ENCODE data around the gene SYCE1.
"Not testable (repeated sequence)": the region's sequence is repeated elsewhere in the genome, so short reads cannot be mapped to it uniquely, and the experiment has no call there.

The SYCE1 gene

DNA sequence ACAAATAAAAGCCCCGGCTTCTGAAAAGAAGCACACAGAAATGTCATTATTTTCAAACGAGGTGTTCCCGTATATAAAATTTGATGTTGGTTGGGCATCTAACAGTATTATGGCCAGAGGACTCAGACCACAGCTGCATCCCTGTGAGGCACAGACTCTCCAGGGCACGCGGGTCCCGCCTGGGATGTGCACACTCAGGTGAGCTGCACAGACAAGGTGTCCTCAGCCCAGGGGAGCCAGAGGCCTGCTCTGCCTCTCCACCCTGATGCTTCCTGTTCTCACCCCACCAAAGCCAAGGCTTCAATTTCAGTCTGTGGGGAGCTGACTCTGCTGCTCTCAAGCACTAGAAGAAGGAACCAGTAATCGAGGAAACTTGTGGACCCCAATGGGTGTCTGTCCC, 39.9 kb downstream of the SYCE1 start:
- no peaks in the 10 kb centered on the region for H3K27me3 ChIP-seq (ENCODE audit: control insufficient read depth, insufficient read depth, low read length)
- H3K4me3 ChIP-seq (ENCODE audit: low read depth, low read length), result no peak overlapping the region
- H3K9me3 ChIP-seq (ENCODE audit: control insufficient read depth, low read length), result no peaks in the 10 kb centered on the region
- TF ChIP-seq, protein P1, sequence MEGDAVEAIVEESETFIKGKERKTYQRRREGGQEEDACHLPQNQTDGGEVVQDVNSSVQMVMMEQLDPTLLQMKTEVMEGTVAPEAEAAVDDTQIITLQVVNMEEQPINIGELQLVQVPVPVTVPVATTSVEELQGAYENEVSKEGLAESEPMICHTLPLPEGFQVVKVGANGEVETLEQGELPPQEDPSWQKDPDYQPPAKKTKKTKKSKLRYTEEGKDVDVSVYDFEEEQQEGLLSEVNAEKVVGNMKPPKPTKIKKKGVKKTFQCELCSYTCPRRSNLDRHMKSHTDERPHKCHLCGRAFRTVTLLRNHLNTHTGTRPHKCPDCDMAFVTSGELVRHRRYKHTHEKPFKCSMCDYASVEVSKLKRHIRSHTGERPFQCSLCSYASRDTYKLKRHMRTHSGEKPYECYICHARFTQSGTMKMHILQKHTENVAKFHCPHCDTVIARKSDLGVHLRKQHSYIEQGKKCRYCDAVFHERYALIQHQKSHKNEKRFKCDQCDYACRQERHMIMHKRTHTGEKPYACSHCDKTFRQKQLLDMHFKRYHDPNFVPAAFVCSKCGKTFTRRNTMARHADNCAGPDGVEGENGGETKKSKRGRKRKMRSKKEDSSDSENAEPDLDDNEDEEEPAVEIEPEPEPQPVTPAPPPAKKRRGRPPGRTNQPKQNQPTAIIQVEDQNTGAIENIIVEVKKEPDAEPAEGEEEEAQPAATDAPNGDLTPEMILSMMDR (IDR thresholded peaks at IDR 0.05), result no peak
- no peaks in the 10 kb centered on the region for H3K79me2 ChIP-seq
- H3K9ac ChIP-seq, result no peak overlapping the region
- no peak overlapping the region for H3K4me2 ChIP-seq (ENCODE audit: low read length)
- no peak overlapping the region for H3K27ac ChIP-seq
- no peaks in the 10 kb centered on the region for H3K36me3 ChIP-seq (ENCODE audit: control insufficient read depth, insufficient read depth, low read length)
- H2AFZ ChIP-seq, result no peak overlapping the region
- H3K4me1 ChIP-seq, result no peaks in the 10 kb centered on the region

DNA sequence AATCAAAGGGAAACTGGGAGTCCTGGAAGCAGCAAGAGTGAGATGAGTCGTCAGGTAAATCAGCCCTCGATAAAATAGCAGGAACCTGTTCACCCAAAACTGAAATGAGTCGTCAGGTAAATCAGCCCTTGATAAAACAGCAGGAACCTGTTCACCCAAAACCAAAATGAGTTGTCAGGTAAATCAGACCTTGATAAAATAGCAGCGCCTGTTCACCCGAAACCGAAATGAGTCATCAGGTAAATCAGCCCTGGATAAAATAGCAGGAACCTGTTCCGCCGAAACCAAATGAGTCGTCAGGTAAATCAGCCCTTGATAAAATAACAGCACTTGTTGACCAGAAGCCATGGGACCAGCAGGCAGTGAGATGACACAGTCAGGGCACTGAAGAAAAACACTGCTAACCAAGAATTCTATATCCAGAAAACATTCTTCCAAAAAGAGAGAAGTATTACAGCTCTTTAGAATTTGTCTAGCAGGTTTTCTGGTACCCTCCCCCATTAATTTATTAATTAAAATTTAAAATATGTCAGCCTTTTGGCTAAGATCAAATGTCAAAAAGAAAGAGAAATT, 41.7 kb downstream of the SYCE1 start:
- H3K27me3 ChIP-seq (ENCODE audit: control insufficient read depth, insufficient read depth, low read length), result no peaks in the 10 kb centered on the region
- H3K79me2 ChIP-seq, result no peaks in the 10 kb centered on the region
- H3K27ac ChIP-seq, result no peak overlapping the region
- H3K4me1 ChIP-seq, result no peaks in the 10 kb centered on the region
- H3K9ac ChIP-seq, result no peak overlapping the region
- no peaks in the 10 kb centered on the region for H3K9me3 ChIP-seq (ENCODE audit: control insufficient read depth, low read length)
- H3K4me3 ChIP-seq (ENCODE audit: low read depth, low read length), result no peak overlapping the region
- TF ChIP-seq, protein P1 (IDR thresholded peaks at IDR 0.05), result no peak
- H3K4me2 ChIP-seq (ENCODE audit: low read length), result no peak overlapping the region
- H3K36me3 ChIP-seq (ENCODE audit: control insufficient read depth, insufficient read depth, low read length), result no peaks in the 10 kb centered on the region
- H2AFZ ChIP-seq, result no peak overlapping the region

DNA sequence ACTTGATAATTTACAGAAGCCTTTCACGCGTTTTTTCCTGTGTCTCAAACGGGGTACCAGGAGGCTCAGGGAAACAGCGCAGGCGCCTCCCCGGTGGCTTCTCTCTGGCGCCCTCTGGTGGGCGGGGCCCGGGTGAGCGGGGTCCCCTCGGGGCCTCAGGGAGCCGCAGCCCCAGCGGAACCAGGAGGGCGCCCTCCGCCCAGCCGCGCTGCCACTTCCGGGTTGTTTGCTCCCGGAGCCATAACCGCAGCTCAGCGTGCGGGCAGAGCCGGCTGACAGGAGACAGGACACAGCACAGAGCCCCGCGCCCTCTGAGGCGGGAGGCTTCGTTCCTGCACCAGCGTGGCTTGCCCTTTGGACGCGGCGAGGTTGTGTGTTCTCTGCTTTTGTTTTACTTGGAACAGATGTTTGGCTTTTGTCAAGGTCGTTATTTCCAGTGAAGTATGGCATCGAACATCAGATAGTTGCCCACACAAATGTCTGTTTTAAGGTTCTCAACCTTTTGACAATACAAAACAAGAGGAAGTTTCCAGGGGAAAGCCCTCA, 45.1 kb downstream of the SYCE1 start:
- peak overlapping the region; percentile 70 for H3K4me2 ChIP-seq (ENCODE audit: low read length)
- peak overlapping the region; percentile 82 for H2AFZ ChIP-seq
- H3K4me3 ChIP-seq (ENCODE audit: low read depth, low read length), result peak overlapping the region; percentile 54
- TF ChIP-seq, protein P1 (IDR thresholded peaks at IDR 0.05), result peak; percentile 76
- no peak overlapping the region for H3K27ac ChIP-seq
- H3K79me2 ChIP-seq, result no peaks in the 10 kb centered on the region
- no peaks in the 10 kb centered on the region for H3K27me3 ChIP-seq (ENCODE audit: control insufficient read depth, insufficient read depth, low read length)
- no peaks in the 10 kb centered on the region for H3K9me3 ChIP-seq (ENCODE audit: control insufficient read depth, low read length)
- no peaks in the 10 kb centered on the region for H3K36me3 ChIP-seq (ENCODE audit: control insufficient read depth, insufficient read depth, low read length)
- H3K9ac ChIP-seq, result no peak overlapping the region
- no peaks in the 10 kb centered on the region for H3K4me1 ChIP-seq

DNA sequence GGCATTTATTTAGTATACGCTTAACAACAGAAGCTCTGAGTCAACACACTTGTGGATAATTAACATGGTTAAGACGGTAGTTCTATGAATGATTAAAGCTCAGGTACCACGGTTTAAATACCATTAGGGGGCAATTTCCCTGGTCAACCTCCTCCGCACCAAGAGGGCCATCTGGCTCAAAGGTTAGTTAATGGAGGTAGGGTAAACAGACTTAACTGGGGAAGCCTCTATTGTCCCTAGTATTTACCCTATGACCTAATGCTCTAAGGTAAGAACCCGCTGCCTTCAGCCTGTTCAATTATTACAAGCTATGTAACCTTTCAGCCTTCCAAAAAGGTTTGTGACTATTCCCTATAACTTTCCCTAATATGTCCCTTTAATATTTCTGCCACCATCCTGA, 46.9 kb downstream of the SYCE1 start:
- not testable (repeated sequence) for H3K4me2 ChIP-seq (ENCODE audit: low read length); H3K4me3 ChIP-seq (ENCODE audit: low read depth, low read length); H2AFZ ChIP-seq; H3K36me3 ChIP-seq (ENCODE audit: control insufficient read depth, insufficient read depth, low read length); H3K9ac ChIP-seq; H3K27me3 ChIP-seq (ENCODE audit: control insufficient read depth, insufficient read depth, low read length); H3K4me1 ChIP-seq; H3K9me3 ChIP-seq (ENCODE audit: control insufficient read depth, low read length); H3K27ac ChIP-seq; H3K79me2 ChIP-seq

DNA sequence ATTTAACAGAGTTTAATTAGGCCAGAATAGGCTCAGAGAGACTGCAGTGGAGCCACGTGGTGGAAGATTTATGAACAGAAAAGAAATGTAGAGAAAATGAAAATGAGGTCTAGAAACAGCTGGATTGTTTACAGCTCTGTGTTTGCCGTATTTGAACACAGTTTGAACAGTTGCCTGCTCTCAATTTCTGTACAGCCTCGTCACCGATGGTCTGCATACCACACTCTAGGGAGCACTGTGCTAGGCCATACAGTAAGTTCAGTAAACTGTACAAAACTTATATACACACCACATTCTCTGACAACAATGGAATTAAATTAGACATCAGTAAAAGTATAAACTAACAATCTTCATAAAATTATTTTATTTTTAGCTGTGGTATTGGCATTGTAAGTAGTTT, 49.3 kb downstream of the SYCE1 start:
- TF ChIP-seq, protein P1 (IDR thresholded peaks at IDR 0.05), result no peak
- H3K79me2 ChIP-seq, result no peaks in the 10 kb centered on the region
- no peaks in the 10 kb centered on the region for H3K27me3 ChIP-seq (ENCODE audit: control insufficient read depth, insufficient read depth, low read length)
- no peak overlapping the region for H2AFZ ChIP-seq
- H3K4me1 ChIP-seq, result no peaks in the 10 kb centered on the region
- no peak overlapping the region for H3K9ac ChIP-seq
- no peaks in the 10 kb centered on the region for H3K9me3 ChIP-seq (ENCODE audit: control insufficient read depth, low read length)
- H3K4me3 ChIP-seq (ENCODE audit: low read depth, low read length), result no peak overlapping the region
- H3K36me3 ChIP-seq (ENCODE audit: control insufficient read depth, insufficient read depth, low read length), result no peaks in the 10 kb centered on the region
- H3K27ac ChIP-seq, result no peak overlapping the region
- H3K4me2 ChIP-seq (ENCODE audit: low read length), result no peak overlapping the region

Measured in parathyroid adenoma (tissue), 2 donors.